HepG2 (cell line): Measurements from ENCODE around the gene GLE1. TPM values are rescaled to one million over a fixed set of nuclear protein-coding genes. Genes with fewer than 3 reads are reported as not detected.

Source experiments
- ELF3 ChIP-seq: IDR thresholded peaks from 2 replicates; pipeline ENCODE4 v1.6.1; 2016; ENCODE audit warnings: missing genetic modification reagents, missing compliant biosample characterization
- KMT2A ChIP-seq: sonication (generic); formaldehyde crosslinking; IDR thresholded peaks from 2 replicates; pipeline ENCODE4 v1.4.0; 2020; ENCODE audit warnings: missing genetic modification reagents
- NCOA5 ChIP-seq: sonication (generic); formaldehyde crosslinking; IDR thresholded peaks from 2 replicates; pipeline ENCODE4 v1.4.0; 2020; ENCODE audit warnings: missing genetic modification reagents
- NRL ChIP-seq: sonication (generic); formaldehyde crosslinking; IDR thresholded peaks from 2 replicates; pipeline ENCODE4 v1.5.0; 2020; ENCODE audit warnings: missing genetic modification reagents, mild to moderate bottlenecking, moderate library complexity, borderline replicate concordance
- SMARCC2 ChIP-seq: fragments of 450-650 bp; IDR thresholded peaks from 2 replicates; pipeline ENCODE4 v1.6.1; 2017; ENCODE audit warnings: antibody characterized with exemption, mild to moderate bottlenecking
- TP53 ChIP-seq: sonication (generic); formaldehyde crosslinking; conservative IDR thresholded peaks from 2 replicates; pipeline ENCODE4 v1.4.0; 2020; ENCODE audit warnings: missing genetic modification reagents
- ZNF18 ChIP-seq: sonication (generic); formaldehyde crosslinking; IDR thresholded peaks from 2 replicates; pipeline ENCODE4 v1.8.0; 2022; ENCODE audit warnings: mild to moderate bottlenecking, missing genetic modification reagents; ENCODE audit not compliant: insufficient replicate concordance
- ZNF431 ChIP-seq: sonication (generic); formaldehyde crosslinking; IDR thresholded peaks from 2 replicates; pipeline ENCODE4 v1.9.0; 2022; ENCODE audit warnings: missing genetic modification reagents, low read depth, mild to moderate bottlenecking, borderline replicate concordance
- ZNF605 ChIP-seq: sonication (generic); formaldehyde crosslinking; IDR thresholded peaks from 2 replicates; pipeline ENCODE4 v1.8.0; 2022; ENCODE audit warnings: mild to moderate bottlenecking, missing genetic modification reagents
- polyA plus RNA-seq, 8 experiments: library from polyadenylated mRNA; depleted of rRNA in 3 of 8; stranded (reverse) in 7 of 8; unstranded in 1 of 8; fragments of >200 nt; fragmentation: Illumina TruSeq in 4 of 8; extraction: Trizol in 4 of 8; gene quantifications; 2 replicates each; pipeline versions ENCODE4 v1.2.1 to v1.2.3, GENCODE V29; 2011 to 2016; ENCODE audit warnings: low read depth in 4 of 8, missing spikeins in 1 of 8, mixed read lengths in 1 of 8; ENCODE audit not compliant: insufficient read depth in 1 of 8
- total RNA-seq, 5 experiments: library from RNA; depleted of rRNA; stranded (reverse); fragments of >200 nt; fragmentation: Illumina TruSeq; extraction: Trizol; gene quantifications; 2 replicates each; pipeline ENCODE4 v1.2.3, GENCODE V29; 2016; ENCODE audit warnings: low read depth in 1 of 5
- TF ChIP-seq, protein P1 (sequence below): sonication (generic); formaldehyde crosslinking; IDR thresholded peaks from 2 replicates; pipeline ENCODE4 v1.8.1; 2023; ENCODE audit warnings: mild to moderate bottlenecking, missing genetic modification reagents
- TF ChIP-seq, protein P2 (sequence below), 2 experiments: fragments of 450-650 bp in 1 of 2; sonication (generic) in 1 of 2; formaldehyde crosslinking in 1 of 2; IDR thresholded peaks; 2 replicates each; pipeline versions ENCODE4 v1.6.1 to v1.8.0; 2016 to 2022; ENCODE audit warnings: antibody characterized with exemption in 1 of 2, mild to moderate bottlenecking in 1 of 2, missing genetic modification reagents in 1 of 2
- TF ChIP-seq, protein P3 (sequence below): sonication (generic); formaldehyde crosslinking; IDR thresholded peaks from 2 replicates; pipeline ENCODE4 v1.8.0; 2022; ENCODE audit warnings: mild to moderate bottlenecking, missing genetic modification reagents, borderline replicate concordance
- TF ChIP-seq, protein P4 (sequence below): sonication (generic); formaldehyde crosslinking; IDR thresholded peaks from 2 replicates; pipeline ENCODE4 v1.5.0; 2020; ENCODE audit warnings: missing genetic modification reagents

Gene GLE1
- total and polyA plus RNA-seq, 2 of the 13 experiments (the other 11 are each of a cell fraction or from before 2014, with no cell fraction given), result 14.7 to 28.8 TPM

- TF ChIP-seq, protein P1, sequence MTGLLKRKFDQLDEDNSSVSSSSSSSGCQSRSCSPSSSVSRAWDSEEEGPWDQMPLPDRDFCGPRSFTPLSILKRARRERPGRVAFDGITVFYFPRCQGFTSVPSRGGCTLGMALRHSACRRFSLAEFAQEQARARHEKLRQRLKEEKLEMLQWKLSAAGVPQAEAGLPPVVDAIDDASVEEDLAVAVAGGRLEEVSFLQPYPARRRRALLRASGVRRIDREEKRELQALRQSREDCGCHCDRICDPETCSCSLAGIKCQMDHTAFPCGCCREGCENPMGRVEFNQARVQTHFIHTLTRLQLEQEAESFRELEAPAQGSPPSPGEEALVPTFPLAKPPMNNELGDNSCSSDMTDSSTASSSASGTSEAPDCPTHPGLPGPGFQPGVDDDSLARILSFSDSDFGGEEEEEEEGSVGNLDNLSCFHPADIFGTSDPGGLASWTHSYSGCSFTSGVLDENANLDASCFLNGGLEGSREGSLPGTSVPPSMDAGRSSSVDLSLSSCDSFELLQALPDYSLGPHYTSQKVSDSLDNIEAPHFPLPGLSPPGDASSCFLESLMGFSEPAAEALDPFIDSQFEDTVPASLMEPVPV (CRISPR knock-in tag), result no peak
- TF ChIP-seq ZNF431 (CRISPR knock-in tag), result no peak
- no peak for TF ChIP-seq TP53 (CRISPR knock-in tag)
- TF ChIP-seq, protein P2, sequence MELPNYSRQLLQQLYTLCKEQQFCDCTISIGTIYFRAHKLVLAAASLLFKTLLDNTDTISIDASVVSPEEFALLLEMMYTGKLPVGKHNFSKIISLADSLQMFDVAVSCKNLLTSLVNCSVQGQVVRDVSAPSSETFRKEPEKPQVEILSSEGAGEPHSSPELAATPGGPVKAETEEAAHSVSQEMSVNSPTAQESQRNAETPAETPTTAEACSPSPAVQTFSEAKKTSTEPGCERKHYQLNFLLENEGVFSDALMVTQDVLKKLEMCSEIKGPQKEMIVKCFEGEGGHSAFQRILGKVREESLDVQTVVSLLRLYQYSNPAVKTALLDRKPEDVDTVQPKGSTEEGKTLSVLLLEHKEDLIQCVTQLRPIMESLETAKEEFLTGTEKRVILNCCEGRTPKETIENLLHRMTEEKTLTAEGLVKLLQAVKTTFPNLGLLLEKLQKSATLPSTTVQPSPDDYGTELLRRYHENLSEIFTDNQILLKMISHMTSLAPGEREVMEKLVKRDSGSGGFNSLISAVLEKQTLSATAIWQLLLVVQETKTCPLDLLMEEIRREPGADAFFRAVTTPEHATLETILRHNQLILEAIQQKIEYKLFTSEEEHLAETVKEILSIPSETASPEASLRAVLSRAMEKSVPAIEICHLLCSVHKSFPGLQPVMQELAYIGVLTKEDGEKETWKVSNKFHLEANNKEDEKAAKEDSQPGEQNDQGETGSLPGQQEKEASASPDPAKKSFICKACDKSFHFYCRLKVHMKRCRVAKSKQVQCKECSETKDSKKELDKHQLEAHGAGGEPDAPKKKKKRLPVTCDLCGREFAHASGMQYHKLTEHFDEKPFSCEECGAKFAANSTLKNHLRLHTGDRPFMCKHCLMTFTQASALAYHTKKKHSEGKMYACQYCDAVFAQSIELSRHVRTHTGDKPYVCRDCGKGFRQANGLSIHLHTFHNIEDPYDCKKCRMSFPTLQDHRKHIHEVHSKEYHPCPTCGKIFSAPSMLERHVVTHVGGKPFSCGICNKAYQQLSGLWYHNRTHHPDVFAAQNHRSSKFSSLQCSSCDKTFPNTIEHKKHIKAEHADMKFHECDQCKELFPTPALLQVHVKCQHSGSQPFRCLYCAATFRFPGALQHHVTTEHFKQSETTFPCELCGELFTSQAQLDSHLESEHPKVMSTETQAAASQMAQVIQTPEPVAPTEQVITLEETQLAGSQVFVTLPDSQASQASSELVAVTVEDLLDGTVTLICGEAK (IDR thresholded peaks at IDR 0.05), result no peak
- TF ChIP-seq, protein P2 (CRISPR knock-in tag; IDR thresholded peaks at IDR 0.05), result no peak
- TF ChIP-seq NCOA5 (CRISPR knock-in tag), result no peak
- TF ChIP-seq ZNF18 (CRISPR knock-in tag), result no peak
- TF ChIP-seq ELF3 (CRISPR knock-in tag), result no peak
- no peak for TF ChIP-seq SMARCC2
- TF ChIP-seq, protein P3, sequence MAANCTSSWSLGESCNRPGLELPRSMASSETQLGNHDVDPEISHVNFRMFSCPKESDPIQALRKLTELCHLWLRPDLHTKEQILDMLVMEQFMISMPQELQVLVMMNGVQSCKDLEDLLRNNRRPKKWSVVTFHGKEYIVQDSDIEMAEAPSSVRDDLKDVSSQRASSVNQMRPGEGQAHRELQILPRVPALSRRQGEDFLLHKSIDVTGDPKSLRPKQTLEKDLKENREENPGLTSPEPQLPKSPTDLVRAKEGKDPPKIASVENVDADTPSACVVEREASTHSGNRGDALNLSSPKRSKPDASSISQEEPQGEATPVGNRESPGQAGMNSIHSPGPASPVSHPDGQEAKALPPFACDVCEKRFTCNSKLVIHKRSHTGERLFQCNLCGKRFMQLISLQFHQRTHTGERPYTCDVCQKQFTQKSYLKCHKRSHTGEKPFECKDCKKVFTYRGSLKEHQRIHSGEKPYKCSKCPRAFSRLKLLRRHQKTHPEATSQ (CRISPR knock-in tag), result no peak
- TF ChIP-seq, protein P4, sequence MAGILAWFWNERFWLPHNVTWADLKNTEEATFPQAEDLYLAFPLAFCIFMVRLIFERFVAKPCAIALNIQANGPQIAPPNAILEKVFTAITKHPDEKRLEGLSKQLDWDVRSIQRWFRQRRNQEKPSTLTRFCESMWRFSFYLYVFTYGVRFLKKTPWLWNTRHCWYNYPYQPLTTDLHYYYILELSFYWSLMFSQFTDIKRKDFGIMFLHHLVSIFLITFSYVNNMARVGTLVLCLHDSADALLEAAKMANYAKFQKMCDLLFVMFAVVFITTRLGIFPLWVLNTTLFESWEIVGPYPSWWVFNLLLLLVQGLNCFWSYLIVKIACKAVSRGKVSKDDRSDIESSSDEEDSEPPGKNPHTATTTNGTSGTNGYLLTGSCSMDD (CRISPR knock-in tag), result no peak
- TF ChIP-seq ZNF605 (CRISPR knock-in tag), result no peak
- 0 out of 2 replicates have a peak, but pooled peaks have one; percentile 14 for TF ChIP-seq NRL (CRISPR knock-in tag)
- peak; percentile 69; the same call in 1 of the 2 replicates for TF ChIP-seq KMT2A
Observed at GRCh38 chr9:128552744-128553440, 48.4 kb downstream of the GLE1 start (continued).
